HG02759 (cell line): ENCODE data around the gene MYORG.

Source experiments
- ATAC-seq: cut with Tn5 transposase; IDR thresholded peaks from one replicate; pipeline ENCODE4 v1.9.1; 2021; ENCODE audit warnings: mild to moderate bottlenecking, moderate library complexity; ENCODE audit not compliant: unreplicated experiment

MYORG gene

GRCh38 chr9:34376596-34377403 is at the start of gene MYORG:
TSS of gene MYORG (minus strand) at chr9:34376898. CDS start at chr9:34372943, 3,955 bp downstream.
- peak; percentile 86 for ATAC-seq

- no peak for ATAC-seq
These were observed 43.2 kb upstream of the MYORG start for GRCh38 chr9:34419716-34420504.

- no peak for ATAC-seq
These were observed 41.0 kb upstream of the MYORG start for GRCh38 chr9:34417734-34418133.

- ATAC-seq, result no peak
These were observed 36.6 kb upstream of the MYORG start for GRCh38 chr9:34413231-34413852.

GRCh38 chr9:34412336-34412735 is 35.6 kb upstream of the MYORG start:
- ATAC-seq, result no peak

- no peak for ATAC-seq
These were observed 32.5 kb upstream of the MYORG start for GRCh38 chr9:34409154-34409553.

GRCh38 chr9:34408173-34408572 is 31.5 kb upstream of the MYORG start:
- ATAC-seq, result no peak

- no peak for ATAC-seq
These were observed 29.5 kb upstream of the MYORG start for GRCh38 chr9:34406219-34406618.

GRCh38 chr9:34405719-34406118 is 29.0 kb upstream of the MYORG start:
- no peak for ATAC-seq

GRCh38 chr9:34403554-34404380 is 27.1 kb upstream of the MYORG start:
- ATAC-seq, result no peak

- ATAC-seq, result no peak
These were observed 24.2 kb upstream of the MYORG start for GRCh38 chr9:34400686-34401602.

GRCh38 chr9:34400275-34400674 is 23.6 kb upstream of the MYORG start:
- ATAC-seq, result no peak

GRCh38 chr9:34399729-34400128 is 23.0 kb upstream of the MYORG start:
- no peak for ATAC-seq

GRCh38 chr9:34398875-34399274 is 22.2 kb upstream of the MYORG start:
- ATAC-seq, result no peak

- no peak for ATAC-seq
These were observed 19.8 kb upstream of the MYORG start for GRCh38 chr9:34396276-34397214.

GRCh38 chr9:34392511-34392910 is 15.8 kb upstream of the MYORG start:
- ATAC-seq, result no peak

GRCh38 chr9:34387239-34387638 is 10.5 kb upstream of the MYORG start:
- no peak for ATAC-seq

GRCh38 chr9:34386656-34387055 is 10.0 kb upstream of the MYORG start:
- no peak for ATAC-seq
